Fibroblast of lung (primary cell): ENCODE results near the gene SF3A2.

Experiments
- EZH2 ChIP-seq: IDR thresholded peaks from 2 replicates; pipeline ENCODE4 v1.5.1; 2012; ENCODE audit warnings: low read length, control low read depth, mild to moderate bottlenecking; ENCODE audit errors: missing control alignments
- TF ChIP-seq, protein P1 (sequence below), 2 donors: IDR thresholded peaks in 1 of 2; conservative IDR thresholded peaks in 1 of 2; 1 replicate in 1 of 2; 2 replicates in 1 of 2; pipeline ENCODE4 v1.5.1; 2011 to 2012; ENCODE audit warnings: low read length in 2 of 2, control low read depth in 1 of 2, inconsistent platforms in 1 of 2, low read depth in 1 of 2, mild to moderate bottlenecking in 1 of 2

DNA sequence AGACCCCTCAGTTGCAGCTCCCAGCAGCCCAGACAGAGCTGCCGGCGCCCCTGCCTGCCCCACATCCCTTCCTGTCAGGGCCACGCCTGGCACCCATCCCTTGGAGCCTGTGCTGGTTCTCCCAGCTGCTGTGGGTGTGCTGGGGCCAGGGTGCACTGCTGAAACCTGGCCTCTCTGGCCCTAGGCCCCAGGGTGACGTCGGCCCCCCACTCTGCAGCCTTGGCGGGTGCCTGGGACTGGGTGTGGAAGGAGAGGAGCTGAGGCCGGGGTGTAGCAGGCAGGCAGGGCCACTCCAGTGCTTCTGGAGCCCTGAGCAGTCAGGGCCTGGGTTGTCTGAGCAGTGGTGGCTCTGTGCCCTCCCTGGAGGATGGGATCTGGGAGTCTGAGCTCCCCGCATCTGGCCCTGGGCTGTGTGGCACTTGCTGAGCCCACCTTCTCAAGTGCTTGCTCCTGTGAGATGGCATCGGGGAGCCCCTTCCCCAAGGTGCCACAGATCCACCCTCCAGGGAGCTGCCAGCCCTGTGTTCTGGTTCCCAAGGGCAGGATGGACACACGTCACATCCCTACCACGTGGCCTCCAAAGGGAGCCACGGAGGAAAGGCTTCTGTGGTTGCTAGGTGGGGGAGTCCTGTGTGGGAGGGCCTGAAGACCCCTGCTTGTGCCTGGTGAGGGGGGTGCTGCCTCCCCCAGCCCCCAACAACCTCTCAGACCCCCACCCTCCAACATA lies 5.7 kb upstream of the SF3A2 start:
- TF ChIP-seq, protein P1, sequence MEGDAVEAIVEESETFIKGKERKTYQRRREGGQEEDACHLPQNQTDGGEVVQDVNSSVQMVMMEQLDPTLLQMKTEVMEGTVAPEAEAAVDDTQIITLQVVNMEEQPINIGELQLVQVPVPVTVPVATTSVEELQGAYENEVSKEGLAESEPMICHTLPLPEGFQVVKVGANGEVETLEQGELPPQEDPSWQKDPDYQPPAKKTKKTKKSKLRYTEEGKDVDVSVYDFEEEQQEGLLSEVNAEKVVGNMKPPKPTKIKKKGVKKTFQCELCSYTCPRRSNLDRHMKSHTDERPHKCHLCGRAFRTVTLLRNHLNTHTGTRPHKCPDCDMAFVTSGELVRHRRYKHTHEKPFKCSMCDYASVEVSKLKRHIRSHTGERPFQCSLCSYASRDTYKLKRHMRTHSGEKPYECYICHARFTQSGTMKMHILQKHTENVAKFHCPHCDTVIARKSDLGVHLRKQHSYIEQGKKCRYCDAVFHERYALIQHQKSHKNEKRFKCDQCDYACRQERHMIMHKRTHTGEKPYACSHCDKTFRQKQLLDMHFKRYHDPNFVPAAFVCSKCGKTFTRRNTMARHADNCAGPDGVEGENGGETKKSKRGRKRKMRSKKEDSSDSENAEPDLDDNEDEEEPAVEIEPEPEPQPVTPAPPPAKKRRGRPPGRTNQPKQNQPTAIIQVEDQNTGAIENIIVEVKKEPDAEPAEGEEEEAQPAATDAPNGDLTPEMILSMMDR (conservative IDR thresholded peaks at IDR 0.05 in 1 of 2, IDR thresholded peaks at IDR 0.05 in 1 of 2; ENCODE audit: low read depth in 1 of 2, low read length in 2 of 2), result no peak
- TF ChIP-seq EZH2, result no peak
